ENCODE results near the gene PNPO. TPM values are rescaled to one million over a fixed set of nuclear protein-coding genes. Genes with fewer than 3 reads are reported as not detected.
A peak's percentile ranks its signal among the peaks of the same experiment; 100 is the strongest.

The PNPO gene
- total and polyA plus RNA-seq, 2 experiments from 2014 or later, result 12.2 to 17.0 TPM

DNA sequence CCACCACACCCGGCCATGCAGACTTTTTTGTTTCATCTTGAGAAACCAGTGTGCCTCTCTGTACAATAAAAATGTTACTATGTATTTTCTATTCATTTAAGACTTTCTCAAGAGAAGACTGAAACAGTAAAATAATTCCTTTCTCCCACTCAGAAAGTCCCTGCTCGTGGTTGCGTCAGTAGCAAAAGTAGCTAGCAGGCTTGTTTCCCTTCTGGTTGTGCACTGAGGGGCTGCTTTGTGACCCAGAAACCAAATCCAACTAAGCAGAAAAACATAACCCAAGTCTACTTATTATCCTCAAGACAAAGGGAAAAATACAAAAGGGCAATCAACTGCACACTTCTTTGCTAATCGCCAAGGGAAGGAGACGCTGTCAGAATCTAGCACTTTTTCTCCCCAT is 3.4 kb upstream of the PNPO start:
- TF ChIP-seq EZH2 (IDR thresholded peaks at IDR 0.05; ENCODE audit: borderline replicate concordance) (no peak), EZH2phosphoT487 (IDR thresholded peaks at IDR 0.05; ENCODE audit: low read depth, severe bottlenecking, unreplicated experiment) (no peak)
- TF ChIP-seq, protein P1, sequence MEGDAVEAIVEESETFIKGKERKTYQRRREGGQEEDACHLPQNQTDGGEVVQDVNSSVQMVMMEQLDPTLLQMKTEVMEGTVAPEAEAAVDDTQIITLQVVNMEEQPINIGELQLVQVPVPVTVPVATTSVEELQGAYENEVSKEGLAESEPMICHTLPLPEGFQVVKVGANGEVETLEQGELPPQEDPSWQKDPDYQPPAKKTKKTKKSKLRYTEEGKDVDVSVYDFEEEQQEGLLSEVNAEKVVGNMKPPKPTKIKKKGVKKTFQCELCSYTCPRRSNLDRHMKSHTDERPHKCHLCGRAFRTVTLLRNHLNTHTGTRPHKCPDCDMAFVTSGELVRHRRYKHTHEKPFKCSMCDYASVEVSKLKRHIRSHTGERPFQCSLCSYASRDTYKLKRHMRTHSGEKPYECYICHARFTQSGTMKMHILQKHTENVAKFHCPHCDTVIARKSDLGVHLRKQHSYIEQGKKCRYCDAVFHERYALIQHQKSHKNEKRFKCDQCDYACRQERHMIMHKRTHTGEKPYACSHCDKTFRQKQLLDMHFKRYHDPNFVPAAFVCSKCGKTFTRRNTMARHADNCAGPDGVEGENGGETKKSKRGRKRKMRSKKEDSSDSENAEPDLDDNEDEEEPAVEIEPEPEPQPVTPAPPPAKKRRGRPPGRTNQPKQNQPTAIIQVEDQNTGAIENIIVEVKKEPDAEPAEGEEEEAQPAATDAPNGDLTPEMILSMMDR (IDR thresholded peaks at IDR 0.05; ENCODE audit: poor library complexity), result no peak
- no peak for DNase-seq (ENCODE audit: low spot score)
- no peaks in the 10 kb centered on the region for H3K27me3 ChIP-seq
- H4K20me1 ChIP-seq (ENCODE audit: insufficient read depth, poor library complexity, severe bottlenecking), result no peaks in the 10 kb centered on the region
- H3K27ac ChIP-seq, result no peak overlapping the region
- no peaks in the 10 kb centered on the region for H3K79me2 ChIP-seq
- H3K36me3 ChIP-seq (replicated peaks; ENCODE audit: insufficient read depth, low read depth), result no peaks in the 10 kb centered on the region
- WGBS (ENCODE audit: low lambda C conversion rate, missing lambda C conversion rate), result 94% methylated on average over 5 of the region's 5 CpGs
- no peaks in the 10 kb centered on the region for H3K9me2 ChIP-seq (replicated peaks; ENCODE audit: insufficient read depth)
- no peaks in the 10 kb centered on the region for H3K9me3 ChIP-seq (ENCODE audit: low read depth)
- no peak overlapping the region for H3K4me2 ChIP-seq
- no peak overlapping the region for H2AFZ ChIP-seq
- H3K4me1 ChIP-seq (ENCODE audit: insufficient read depth), result no peaks in the 10 kb centered on the region
- no peak overlapping the region for H3K4me3 ChIP-seq

DNA sequence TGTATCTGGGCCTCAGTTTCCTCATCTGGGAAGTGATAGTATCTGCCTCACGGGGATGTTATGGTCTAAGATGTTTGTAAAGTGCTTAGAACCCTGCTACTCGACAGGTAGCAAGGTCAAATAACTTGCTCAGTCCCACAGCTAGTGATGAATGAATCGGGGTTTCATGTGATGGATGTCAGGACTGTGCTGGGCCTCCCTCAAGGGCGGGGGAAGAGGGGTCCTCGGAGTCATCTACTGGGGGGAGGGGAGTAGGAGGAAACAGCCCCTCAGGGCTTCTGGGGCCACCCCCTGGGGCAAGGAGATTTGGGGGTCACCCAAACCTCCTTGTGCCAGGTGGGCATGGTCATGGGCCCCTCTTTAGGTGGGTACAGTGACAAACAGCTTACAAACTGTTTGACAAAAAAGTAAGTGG is 732 bp downstream of the PNPO start:
- TF ChIP-seq, protein P1 (IDR thresholded peaks at IDR 0.05; ENCODE audit: poor library complexity), result no peak
- TF ChIP-seq EZH2 (IDR thresholded peaks at IDR 0.05; ENCODE audit: borderline replicate concordance), result no peak
- TF ChIP-seq EZH2phosphoT487 (IDR thresholded peaks at IDR 0.05; ENCODE audit: low read depth, severe bottlenecking, unreplicated experiment), result no peak
- H3K27me3 ChIP-seq, result no peaks in the 10 kb centered on the region
- H3K36me3 ChIP-seq (replicated peaks; ENCODE audit: insufficient read depth, low read depth), result no peaks in the 10 kb centered on the region
- WGBS (ENCODE audit: low lambda C conversion rate, missing lambda C conversion rate), result 76% methylated on average over 5 of the region's 5 CpGs
- no peaks in the 10 kb centered on the region for H3K9me3 ChIP-seq (ENCODE audit: low read depth)
- no peaks in the 10 kb centered on the region for H3K79me2 ChIP-seq
- H3K27ac ChIP-seq, result peak overlapping the region; percentile 56
- no peaks in the 10 kb centered on the region for H3K4me1 ChIP-seq (ENCODE audit: insufficient read depth)
- H3K4me2 ChIP-seq, result peak overlapping the region; percentile 74
- H3K4me3 ChIP-seq, result peak overlapping the region; percentile 13
- H3K9me2 ChIP-seq (replicated peaks; ENCODE audit: insufficient read depth), result no peaks in the 10 kb centered on the region
- H2AFZ ChIP-seq, result no peak overlapping the region
- no peaks in the 10 kb centered on the region for H4K20me1 ChIP-seq (ENCODE audit: insufficient read depth, poor library complexity, severe bottlenecking)
- no peak for DNase-seq (ENCODE audit: low spot score)

DNA sequence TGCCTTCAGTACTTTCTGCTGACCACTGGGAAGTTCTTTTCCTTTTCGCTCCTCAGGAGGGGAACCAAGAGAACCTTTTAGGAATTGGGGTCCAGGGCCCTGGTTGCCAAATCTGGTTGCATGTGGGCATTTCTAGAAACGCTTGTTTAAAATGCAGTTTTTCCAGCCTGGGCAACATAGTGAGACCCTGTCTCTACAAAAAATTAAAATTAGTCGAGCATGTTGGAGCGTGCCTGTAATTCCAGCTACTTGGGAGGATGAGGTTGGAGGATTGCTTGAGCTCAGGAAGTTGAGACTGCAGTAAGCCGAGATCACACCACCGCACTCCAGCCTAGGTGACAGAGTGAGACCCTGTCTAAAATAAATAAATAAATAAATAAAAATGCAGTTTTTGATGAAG is 1.2 kb downstream of the PNPO start:
- no peak overlapping the region for H3K27ac ChIP-seq

More for the DNA sequence above, 1.2 kb downstream of the PNPO start:
- no peak for DNase-seq (ENCODE audit: low spot score)
- Histone ChIP-seq H4K20me1 (ENCODE audit: insufficient read depth, poor library complexity, severe bottlenecking) (no peaks in the 10 kb centered on the region), H3K9me3 (ENCODE audit: low read depth) (no peaks in the 10 kb centered on the region), H3K9me2 (replicated peaks; ENCODE audit: insufficient read depth) (no peaks in the 10 kb centered on the region), H3K36me3 (replicated peaks; ENCODE audit: insufficient read depth, low read depth) (no peaks in the 10 kb centered on the region), H3K27me3 (no peaks in the 10 kb centered on the region), H2AFZ (no peak overlapping the region), H3K4me3 (no peak overlapping the region), H3K4me1 (ENCODE audit: insufficient read depth) (no peaks in the 10 kb centered on the region), H3K79me2 (no peaks in the 10 kb centered on the region), H3K4me2 (peak overlapping the region; percentile 74)
- TF ChIP-seq EZH2 (IDR thresholded peaks at IDR 0.05; ENCODE audit: borderline replicate concordance), result no peak
- TF ChIP-seq EZH2phosphoT487 (IDR thresholded peaks at IDR 0.05; ENCODE audit: low read depth, severe bottlenecking, unreplicated experiment), result no peak
- TF ChIP-seq, protein P1 (IDR thresholded peaks at IDR 0.05; ENCODE audit: poor library complexity), result no peak
- 77% methylated on average over 6 of the region's 6 CpGs for WGBS (ENCODE audit: low lambda C conversion rate, missing lambda C conversion rate)

All from hepatocyte (in vitro differentiated cells).